HepG2 (cell line): Measurements from ENCODE around the gene SMIM1. TPM values are rescaled to one million over a fixed set of nuclear protein-coding genes. Genes with fewer than 3 reads are reported as not detected.
"Not testable (repeated sequence)": the region's sequence is repeated elsewhere in the genome, so short reads cannot be mapped to it uniquely, and the experiment has no call there.

Source experiments
- ATAC-seq: fragments of 200-7000 bp; cut with Tn5 transposase; 3 replicates; pipeline ENCODE4 v1.9.1; 2020; ENCODE audit warnings: mild to moderate bottlenecking, moderate library complexity
- BruUV-seq: library from RNA; stranded (reverse); fragments of 400-500 nt; replicated peaks from 2 replicates; lab custom pipeline; 2021; lab: Mats Ljungman, UMichigan
- CTCF ChIA-PET: fragments of 300-600 bp; formaldehyde crosslinking; extraction: SDS; loops from one replicate; lab custom pipeline; 2021; ENCODE audit warnings: low total read pairs, inconsistent platforms, low intra/inter-chr PET ratio; lab: Yijun Ruan, JAX
- POLR2A ChIA-PET: fragments of 350-600 bp; sonication (Branson Sonifier 250); formaldehyde crosslinking; loops from one replicate; lab custom pipeline; 2020; ENCODE audit warnings: antibody characterized with exemption, inconsistent platforms; lab: Yijun Ruan, JAX
- DNase-seq: peaks from one replicate; pipeline ENCODE4 v3.0.0-alpha.2; 2015; ENCODE audit warnings: low spot score
- FAIRE-seq: peaks from 3 replicates; lab custom pipeline; 2011; peaks lifted over from hg19 to GRCh38; lab: Jason Lieb, UNC
- H2AFZ ChIP-seq: one replicate; pipeline ENCODE4 v1.6.1; 2011; ENCODE audit warnings: low read length, inconsistent platforms
- H3K27ac ChIP-seq: fragments of 300-600 bp; 3 replicates; pipeline ENCODE4 v1.8.0; 2011; ENCODE audit warnings: mixed run types, mild to moderate bottlenecking, mixed read lengths, low read length, inconsistent platforms; ENCODE audit not compliant: insufficient read depth; ENCODE audit errors: extremely low read length
- H3K27me3 ChIP-seq, 2 experiments: fragments of 200-600 bp in 1 of 2; 2 replicates in 1 of 2; 3 replicates in 1 of 2; pipeline versions ENCODE4 v1.6.0 to v1.8.0; 2011; ENCODE audit warnings: low read length in 2 of 2, mild to moderate bottlenecking in 2 of 2, moderate library complexity in 2 of 2, inconsistent platforms in 1 of 2; ENCODE audit not compliant: insufficient read depth in 2 of 2, control insufficient read depth in 1 of 2
- H3K36me3 ChIP-seq, 2 experiments: fragments of 200-600 bp in 1 of 2; replicated peaks in 1 of 2; 2 replicates in 1 of 2; 3 replicates in 1 of 2; pipeline versions ENCODE4 v1.5.1 to v1.8.0; 2011; ENCODE audit warnings: low read length in 2 of 2, inconsistent platforms in 1 of 2; ENCODE audit not compliant: insufficient read depth in 2 of 2, control insufficient read depth in 1 of 2
- H3K4me1 ChIP-seq: 2 replicates; pipeline ENCODE4 v1.5.1; 2012; ENCODE audit warnings: low read length, inconsistent platforms; ENCODE audit not compliant: insufficient read depth
- H3K4me2 ChIP-seq: 2 replicates; pipeline ENCODE4 v1.6.0; 2011; ENCODE audit warnings: low read depth, low read length, inconsistent platforms
- H3K4me3 ChIP-seq, 3 experiments: fragments of 200-600 bp in 1 of 3; sonication (generic), shearing (Covaris generic) in 1 of 3; replicated peaks in 1 of 3; 2 replicates each; pipeline ENCODE4 v1.5.1; 2011 to 2016; ENCODE audit warnings: low read length in 3 of 3, inconsistent platforms in 2 of 3, low read depth in 2 of 3, mild to moderate bottlenecking in 2 of 3, control low read depth in 1 of 3, mixed read lengths in 1 of 3; ENCODE audit not compliant: insufficient read depth in 1 of 3
- H3K79me2 ChIP-seq: one replicate; pipeline ENCODE4 v1.6.1; 2011; ENCODE audit warnings: low read length, inconsistent platforms; ENCODE audit not compliant: insufficient read depth
- H3K9ac ChIP-seq: 2 replicates; pipeline ENCODE4 v1.6.0; 2011; ENCODE audit warnings: mild to moderate bottlenecking, low read depth, low read length, inconsistent platforms; ENCODE audit not compliant: insufficient read depth
- H3K9me3 ChIP-seq: 2 replicates; pipeline ENCODE4 v1.5.1; 2012; ENCODE audit warnings: mild to moderate bottlenecking, low read length
- H4K20me1 ChIP-seq: 2 replicates; pipeline ENCODE4 v1.6.0; 2011; ENCODE audit warnings: inconsistent platforms, mild to moderate bottlenecking, low read length, moderate library complexity; ENCODE audit not compliant: insufficient read depth
- HIVEP1 ChIP-seq: sonication (generic); formaldehyde crosslinking; IDR thresholded peaks from 2 replicates; pipeline ENCODE4 v1.4.0; 2020; ENCODE audit warnings: mild to moderate bottlenecking, missing genetic modification reagents
- RAD21 ChIP-seq: fragments of 450-650 bp; formaldehyde crosslinking; IDR thresholded peaks from 2 replicates; pipeline ENCODE4 v1.5.0; 2020; ENCODE audit warnings: mild to moderate bottlenecking
- SMC3 ChIP-seq: IDR thresholded peaks from 2 replicates; pipeline ENCODE4 v1.6.1; 2011; ENCODE audit warnings: low read length, improper control_type of control experiment
- STAG1 ChIP-seq: sonication (generic); formaldehyde crosslinking; IDR thresholded peaks from 2 replicates; pipeline ENCODE4 v1.4.0; 2020; ENCODE audit warnings: missing genetic modification reagents
- XRCC5 ChIP-seq: fragments of 200-400 bp; formaldehyde crosslinking; optimal IDR thresholded peaks from 2 replicates; pipeline ENCODE3; 2017; ENCODE audit warnings: mild to moderate bottlenecking, low read length
- ZFP90 ChIP-seq: sonication (generic); formaldehyde crosslinking; IDR thresholded peaks from 2 replicates; pipeline ENCODE4 v1.8.0; 2022; ENCODE audit warnings: missing genetic modification reagents, mild to moderate bottlenecking, inconsistent platforms, borderline replicate concordance
- ZFX ChIP-seq: sonication (generic); formaldehyde crosslinking; IDR thresholded peaks from 2 replicates; pipeline ENCODE4 v1.4.0; 2020; ENCODE audit warnings: mild to moderate bottlenecking, low read depth, missing genetic modification reagents, moderate library complexity
- ZNF501 ChIP-seq: sonication (generic); formaldehyde crosslinking; IDR thresholded peaks from 2 replicates; pipeline ENCODE4 v1.5.1; 2020; ENCODE audit warnings: mild to moderate bottlenecking, moderate library complexity, missing genetic modification reagents
- ZNF572 ChIP-seq: sonication (generic); formaldehyde crosslinking; IDR thresholded peaks from 2 replicates; pipeline ENCODE4 v1.5.1; 2020; ENCODE audit warnings: mild to moderate bottlenecking, missing genetic modification reagents
- WGBS: methylation state at CpG from one replicate; pipeline ENCODE4 v1.1.6; 2017; ENCODE audit warnings: low lambda C conversion rate; 5-methylcytosine and 5-hydroxymethylcytosine counted together
- in situ Hi-C: cut with HindIII; loops from 2 replicates; pipeline ENCODE4 v1.10.0; 2017; ENCODE audit warnings: low pct_unique_long_range_greater_than_20kb; ENCODE audit not compliant: extremely low pct_ligation_motif_present
- intact Hi-C: fragments of 100-400 bp; cut with micrococcal nuclease; formaldehyde crosslinking; loops from one replicate; pipeline ENCODE4 v1.10.0; 2022; ENCODE audit not compliant: unreplicated experiment
- polyA plus RNA-seq, 8 experiments: library from polyadenylated mRNA; depleted of rRNA in 3 of 8; stranded (reverse) in 7 of 8; unstranded in 1 of 8; fragments of >200 nt; fragmentation: Illumina TruSeq in 4 of 8; extraction: Trizol in 4 of 8; gene quantifications; 2 replicates each; pipeline versions ENCODE4 v1.2.1 to v1.2.3, GENCODE V29; 2011 to 2016; ENCODE audit warnings: low read depth in 4 of 8, missing spikeins in 1 of 8, mixed read lengths in 1 of 8; ENCODE audit not compliant: insufficient read depth in 1 of 8
- total RNA-seq, 5 experiments: library from RNA; depleted of rRNA; stranded (reverse); fragments of >200 nt; fragmentation: Illumina TruSeq; extraction: Trizol; gene quantifications; 2 replicates each; pipeline ENCODE4 v1.2.3, GENCODE V29; 2016; ENCODE audit warnings: low read depth in 1 of 5
- TF ChIP-seq, protein P1 (sequence below): sonication (generic); formaldehyde crosslinking; IDR thresholded peaks from 2 replicates; pipeline ENCODE4 v1.5.1; 2020; ENCODE audit warnings: mild to moderate bottlenecking, moderate library complexity, missing genetic modification reagents
- TF ChIP-seq, protein P2 (sequence below): sonication (generic); formaldehyde crosslinking; IDR thresholded peaks from 2 replicates; pipeline ENCODE4 v1.5.0; 2020; ENCODE audit warnings: mild to moderate bottlenecking, missing genetic modification reagents, moderate library complexity

The SMIM1 gene
- total and polyA plus RNA-seq, 2 of the 13 experiments (the other 11 are each of a cell fraction or from before 2014, with no cell fraction given): 12.4 to 56.3 TPM

DNA sequence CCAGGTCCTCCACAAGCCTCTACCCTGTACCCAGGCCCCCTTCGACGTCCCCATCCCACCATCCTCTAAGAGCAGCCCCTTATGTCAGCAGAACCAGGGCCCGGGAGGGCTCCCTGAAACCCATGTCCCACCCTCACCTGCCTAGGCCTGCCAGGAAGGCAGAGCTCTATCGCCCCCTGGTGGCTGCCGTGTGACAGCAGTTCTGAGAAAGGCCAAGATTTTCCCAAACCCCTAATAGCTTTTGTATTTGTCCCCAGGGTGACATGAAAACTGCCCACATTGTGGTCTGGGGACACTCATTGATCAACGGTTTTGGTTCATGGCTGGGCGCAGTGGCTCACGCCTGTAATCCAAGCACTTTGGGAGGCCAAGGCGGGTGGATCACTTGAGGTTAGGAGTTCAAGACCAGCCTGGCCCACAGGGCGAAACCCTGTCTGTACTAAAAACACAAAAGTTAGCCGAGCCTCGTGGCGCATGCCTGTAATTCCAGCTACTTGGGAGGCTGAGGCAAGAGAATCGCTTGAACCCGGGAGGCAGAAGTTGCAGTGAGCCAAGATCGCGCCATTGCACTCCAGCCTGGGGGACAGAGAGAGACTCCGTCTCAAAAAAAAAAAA, 48.0 kb upstream of the SMIM1 start:
- not testable (repeated sequence) for H3K36me3 ChIP-seq, H3K4me3 ChIP-seq, H3K27me3 ChIP-seq, H2AFZ ChIP-seq, H3K4me2 ChIP-seq, H3K9me3 ChIP-seq, H3K9ac ChIP-seq, H3K27ac ChIP-seq, H3K4me1 ChIP-seq, BruUV-seq, H3K79me2 ChIP-seq, H4K20me1 ChIP-seq
- ATAC-seq: peak; percentile 60
- in situ Hi-C loops (loop anchor here (5.0 kb wide), 1 partner anchor 37 kb away; no protein-coding TSS in a partner anchor), intact Hi-C loops (loop anchor here (1.0 kb wide), 1 partner anchor 29 kb away; no protein-coding TSS in a partner anchor)
- FAIRE-seq: peak; percentile 71
- ChIA-PET CTCF (interaction anchor here (1.1 to 2.4 kb wide), 2 partner anchors 29 to 234 kb away, joined by 3 to 20 read pairs; no protein-coding TSS in a partner anchor), POLR2A (interaction anchor here (0.6 to 0.7 kb wide), 2 partner anchors 10 to 51 kb away, joined by 3 read pairs; no protein-coding TSS in a partner anchor)
- TF ChIP-seq ZNF501 (0 out of 2 replicates have a peak, but pooled peaks have one; percentile 19), XRCC5 (peak; percentile 41), SMC3 (peak; percentile 42), STAG1 (CRISPR knock-in tag) (peak; percentile 79), ZNF572 (CRISPR knock-in tag) (peak; percentile 41; the same call in 1 of the 2 replicates), ZFP90 (CRISPR knock-in tag) (0 out of 2 replicates have a peak, but pooled peaks have one; percentile 31), HIVEP1 (CRISPR knock-in tag) (peak; percentile 60; the same call in 1 of the 2 replicates), RAD21 (CRISPR knock-in tag) (peak; percentile 62), ZFX (CRISPR knock-in tag) (peak; percentile 25; the same call in 1 of the 2 replicates)
- TF ChIP-seq, protein P1, sequence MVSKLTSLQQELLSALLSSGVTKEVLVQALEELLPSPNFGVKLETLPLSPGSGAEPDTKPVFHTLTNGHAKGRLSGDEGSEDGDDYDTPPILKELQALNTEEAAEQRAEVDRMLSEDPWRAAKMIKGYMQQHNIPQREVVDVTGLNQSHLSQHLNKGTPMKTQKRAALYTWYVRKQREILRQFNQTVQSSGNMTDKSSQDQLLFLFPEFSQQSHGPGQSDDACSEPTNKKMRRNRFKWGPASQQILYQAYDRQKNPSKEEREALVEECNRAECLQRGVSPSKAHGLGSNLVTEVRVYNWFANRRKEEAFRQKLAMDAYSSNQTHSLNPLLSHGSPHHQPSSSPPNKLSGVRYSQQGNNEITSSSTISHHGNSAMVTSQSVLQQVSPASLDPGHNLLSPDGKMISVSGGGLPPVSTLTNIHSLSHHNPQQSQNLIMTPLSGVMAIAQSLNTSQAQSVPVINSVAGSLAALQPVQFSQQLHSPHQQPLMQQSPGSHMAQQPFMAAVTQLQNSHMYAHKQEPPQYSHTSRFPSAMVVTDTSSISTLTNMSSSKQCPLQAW (CRISPR knock-in tag): peak; percentile 41; the same call in 1 of the 2 replicates
- TF ChIP-seq, protein P2, sequence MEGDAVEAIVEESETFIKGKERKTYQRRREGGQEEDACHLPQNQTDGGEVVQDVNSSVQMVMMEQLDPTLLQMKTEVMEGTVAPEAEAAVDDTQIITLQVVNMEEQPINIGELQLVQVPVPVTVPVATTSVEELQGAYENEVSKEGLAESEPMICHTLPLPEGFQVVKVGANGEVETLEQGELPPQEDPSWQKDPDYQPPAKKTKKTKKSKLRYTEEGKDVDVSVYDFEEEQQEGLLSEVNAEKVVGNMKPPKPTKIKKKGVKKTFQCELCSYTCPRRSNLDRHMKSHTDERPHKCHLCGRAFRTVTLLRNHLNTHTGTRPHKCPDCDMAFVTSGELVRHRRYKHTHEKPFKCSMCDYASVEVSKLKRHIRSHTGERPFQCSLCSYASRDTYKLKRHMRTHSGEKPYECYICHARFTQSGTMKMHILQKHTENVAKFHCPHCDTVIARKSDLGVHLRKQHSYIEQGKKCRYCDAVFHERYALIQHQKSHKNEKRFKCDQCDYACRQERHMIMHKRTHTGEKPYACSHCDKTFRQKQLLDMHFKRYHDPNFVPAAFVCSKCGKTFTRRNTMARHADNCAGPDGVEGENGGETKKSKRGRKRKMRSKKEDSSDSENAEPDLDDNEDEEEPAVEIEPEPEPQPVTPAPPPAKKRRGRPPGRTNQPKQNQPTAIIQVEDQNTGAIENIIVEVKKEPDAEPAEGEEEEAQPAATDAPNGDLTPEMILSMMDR (CRISPR knock-in tag): peak; percentile 91
- DNase-seq: peak; percentile 55
- WGBS: 35% methylated on average over 18 of the region's 18 CpGs
